ENCODE measurements around the gene IFT25. TPM values are rescaled to one million over a fixed set of nuclear protein-coding genes. Genes with fewer than 3 reads are reported as not detected.

Gene IFT25
- total RNA-seq, 1 experiment from 2014 or later: 128 TPM

DNA sequence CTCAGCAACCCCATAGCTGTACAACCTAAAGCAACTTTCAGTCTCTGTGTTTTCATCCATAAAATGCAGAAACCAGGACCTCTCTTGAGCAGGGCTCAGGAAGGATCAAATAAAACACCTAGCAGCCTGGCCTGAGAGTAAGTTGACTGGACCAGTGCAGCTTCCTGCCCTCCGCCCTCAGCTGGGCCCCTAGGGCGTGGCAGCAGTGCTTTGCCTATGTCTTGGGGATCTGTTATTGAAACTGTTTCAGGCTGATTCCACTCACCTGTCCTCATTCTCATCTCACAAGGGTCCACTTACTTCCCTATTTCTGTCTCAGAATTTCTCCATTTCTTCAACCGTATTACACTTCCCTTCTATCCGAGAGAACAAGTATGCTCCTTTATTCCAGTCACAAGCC is 18.0 kb upstream of the IFT25 start:
- Histone ChIP-seq H3K9me2 (ENCODE audit: insufficient read depth) (no peaks in the 10 kb centered on the region), H3K4me2 (no peak overlapping the region), H4K20me1 (ENCODE audit: insufficient read depth) (peaks cover 3% of the 10 kb centered on the region; the same call in 1 of the 2 replicates), H3K79me2 (ENCODE audit: low read depth) (no peaks in the 10 kb centered on the region), H3F3A (ENCODE audit: insufficient read depth, low read depth) (0 out of 2 replicates have a peak, but pooled peaks cover 3% of the 10 kb centered on the region), H3K27me3 (ENCODE audit: insufficient read depth, low read depth) (no peaks in the 10 kb centered on the region), H3K9me3 (ENCODE audit: insufficient read depth, low read depth) (no peaks in the 10 kb centered on the region), H3K27ac (no peak overlapping the region), H3K36me3 (ENCODE audit: low read depth) (peaks cover 38% of the 10 kb centered on the region), H2AFZ (no peak overlapping the region), H3K4me3 (no peak overlapping the region), H3K4me1 (replicated peaks; ENCODE audit: insufficient read depth) (no peaks in the 10 kb centered on the region)
- ChIA-PET POLR2A (ENCODE audit: unreplicated experiment) (no interaction called here), CTCF (no interaction called here)
- intact Hi-C loops (cut with micrococcal nuclease; ENCODE audit: unreplicated experiment): no loop called here
- no peak for DNase-seq
- TF ChIP-seq EZH2 (IDR thresholded peaks at IDR 0.05; ENCODE audit: low read depth): no peak
- TF ChIP-seq, protein P1, sequence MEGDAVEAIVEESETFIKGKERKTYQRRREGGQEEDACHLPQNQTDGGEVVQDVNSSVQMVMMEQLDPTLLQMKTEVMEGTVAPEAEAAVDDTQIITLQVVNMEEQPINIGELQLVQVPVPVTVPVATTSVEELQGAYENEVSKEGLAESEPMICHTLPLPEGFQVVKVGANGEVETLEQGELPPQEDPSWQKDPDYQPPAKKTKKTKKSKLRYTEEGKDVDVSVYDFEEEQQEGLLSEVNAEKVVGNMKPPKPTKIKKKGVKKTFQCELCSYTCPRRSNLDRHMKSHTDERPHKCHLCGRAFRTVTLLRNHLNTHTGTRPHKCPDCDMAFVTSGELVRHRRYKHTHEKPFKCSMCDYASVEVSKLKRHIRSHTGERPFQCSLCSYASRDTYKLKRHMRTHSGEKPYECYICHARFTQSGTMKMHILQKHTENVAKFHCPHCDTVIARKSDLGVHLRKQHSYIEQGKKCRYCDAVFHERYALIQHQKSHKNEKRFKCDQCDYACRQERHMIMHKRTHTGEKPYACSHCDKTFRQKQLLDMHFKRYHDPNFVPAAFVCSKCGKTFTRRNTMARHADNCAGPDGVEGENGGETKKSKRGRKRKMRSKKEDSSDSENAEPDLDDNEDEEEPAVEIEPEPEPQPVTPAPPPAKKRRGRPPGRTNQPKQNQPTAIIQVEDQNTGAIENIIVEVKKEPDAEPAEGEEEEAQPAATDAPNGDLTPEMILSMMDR (conservative IDR thresholded peaks at IDR 0.05): no peak
- BruUV-seq (replicated peaks): no TSS peak

DNA sequence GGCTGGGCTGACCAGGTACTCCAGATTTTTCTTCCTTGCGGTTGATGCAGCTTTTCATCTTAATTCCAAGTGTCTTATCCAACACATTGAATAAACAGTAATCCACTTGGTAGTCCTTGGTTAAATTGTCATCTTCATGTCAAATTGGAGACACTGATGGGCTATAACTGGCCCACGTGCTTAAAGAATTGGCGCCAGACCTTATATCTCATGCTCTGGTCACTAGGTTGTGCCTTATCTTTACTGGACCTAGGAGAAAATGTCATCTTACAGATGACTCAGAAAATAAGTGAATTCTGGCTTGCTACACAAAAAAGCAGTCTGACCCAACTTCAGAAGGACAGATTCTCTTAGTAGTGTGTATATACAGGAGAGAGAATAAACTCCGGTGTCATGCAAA is 16.9 kb upstream of the IFT25 start:
- intact Hi-C loops (cut with micrococcal nuclease; ENCODE audit: unreplicated experiment): no loop called here
- Histone ChIP-seq H3K36me3 (ENCODE audit: low read depth) (peaks cover 35% of the 10 kb centered on the region), H3K9me2 (ENCODE audit: insufficient read depth) (no peaks in the 10 kb centered on the region), H3K4me3 (no peak overlapping the region), H4K20me1 (ENCODE audit: insufficient read depth) (0 out of 2 replicates have a peak, but pooled peaks cover 3% of the 10 kb centered on the region), H2AFZ (no peak overlapping the region), H3K9me3 (ENCODE audit: insufficient read depth, low read depth) (no peaks in the 10 kb centered on the region), H3F3A (ENCODE audit: insufficient read depth, low read depth) (peaks cover 10% of the 10 kb centered on the region), H3K4me2 (no peak overlapping the region), H3K4me1 (replicated peaks; ENCODE audit: insufficient read depth) (peaks cover 9% of the 10 kb centered on the region), H3K27ac (no peak overlapping the region), H3K79me2 (ENCODE audit: low read depth) (no peaks in the 10 kb centered on the region), H3K27me3 (ENCODE audit: insufficient read depth, low read depth) (no peaks in the 10 kb centered on the region)
- CTCF ChIA-PET: no interaction called here
- POLR2A ChIA-PET (ENCODE audit: unreplicated experiment): no interaction called here
- no TSS peak for BruUV-seq (replicated peaks)
- DNase-seq: no peak
- no peak for TF ChIP-seq EZH2 (IDR thresholded peaks at IDR 0.05; ENCODE audit: low read depth)
- TF ChIP-seq, protein P1 (conservative IDR thresholded peaks at IDR 0.05): no peak

DNA sequence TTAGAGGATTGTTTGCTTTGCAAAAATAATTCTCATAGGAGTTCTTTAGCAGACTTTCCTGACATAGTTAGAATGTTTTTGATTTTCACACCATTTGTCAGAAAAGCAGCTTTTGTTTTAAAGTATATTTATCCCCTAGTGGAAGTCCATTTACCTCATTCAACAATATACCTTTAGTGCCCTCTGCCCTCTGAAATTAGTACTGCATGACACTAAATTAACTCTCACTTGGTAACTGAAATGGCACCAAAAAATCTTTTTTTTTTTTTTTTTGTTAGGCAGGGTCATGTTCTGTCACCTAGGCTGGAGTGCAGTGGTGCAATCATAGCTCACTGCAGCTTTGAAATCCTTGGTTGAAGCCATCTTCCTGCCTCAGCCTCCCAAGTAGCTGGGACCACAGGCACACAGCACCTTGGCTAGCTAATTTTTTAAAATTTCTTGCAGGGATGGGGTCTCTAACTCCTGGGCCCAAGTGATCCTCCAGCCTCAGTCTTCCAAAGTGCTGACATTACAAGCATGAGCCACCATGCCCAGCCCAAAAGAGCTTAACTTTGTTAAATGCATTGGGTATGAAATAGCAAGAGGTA is 14.3 kb upstream of the IFT25 start:
- H4K20me1 ChIP-seq (ENCODE audit: insufficient read depth): 0 out of 2 replicates have a peak, but pooled peaks cover 3% of the 10 kb centered on the region
- no peak overlapping the region for H3K27ac ChIP-seq
- no peak for DNase-seq
- H3K79me2 ChIP-seq (ENCODE audit: low read depth): peaks cover 3% of the 10 kb centered on the region; the same call in 1 of the 2 replicates
- TF ChIP-seq, protein P1 (conservative IDR thresholded peaks at IDR 0.05): peak; percentile 75
- TF ChIP-seq EZH2 (IDR thresholded peaks at IDR 0.05; ENCODE audit: low read depth): no peak
- ChIA-PET CTCF (interaction anchor here (0.5 to 1.9 kb wide), 14 partner anchors 10 to 1029 kb away, joined by 3 to 20 read pairs (median 6); partner anchors contain the start of genes IFT25, LRRC42 and TMEM59), POLR2A (ENCODE audit: unreplicated experiment) (interaction anchor here (0.6 kb wide), 1 partner anchor 68 kb away, joined by 5 read pairs; no protein-coding TSS in a partner anchor)
- no peak overlapping the region for H2AFZ ChIP-seq
- H3F3A ChIP-seq (ENCODE audit: insufficient read depth, low read depth): peaks cover 29% of the 10 kb centered on the region
- peaks cover 26% of the 10 kb centered on the region for H3K4me1 ChIP-seq (replicated peaks; ENCODE audit: insufficient read depth)
- intact Hi-C loops (cut with micrococcal nuclease; ENCODE audit: unreplicated experiment): loop anchor here (5.0 kb wide), 1 partner anchor 58 kb away; the partner anchor contains the start of gene LDLRAD1
- no peaks in the 10 kb centered on the region for H3K9me2 ChIP-seq (ENCODE audit: insufficient read depth)
- H3K27me3 ChIP-seq (ENCODE audit: insufficient read depth, low read depth): no peaks in the 10 kb centered on the region
- H3K4me3 ChIP-seq: no peak overlapping the region
- BruUV-seq (replicated peaks): no TSS peak
- peaks cover 30% of the 10 kb centered on the region for H3K36me3 ChIP-seq (ENCODE audit: low read depth)
- H3K9me3 ChIP-seq (ENCODE audit: insufficient read depth, low read depth): no peaks in the 10 kb centered on the region
- no peak overlapping the region for H3K4me2 ChIP-seq
